Fibroblast of skin of right quadriceps (primary cell): ENCODE results near the gene NPFF.

ENCODE experiments used
- DNase-seq: peaks from one replicate; pipeline ENCODE4 v3.0.0-alpha.2; 2013

The NPFF gene

DNA sequence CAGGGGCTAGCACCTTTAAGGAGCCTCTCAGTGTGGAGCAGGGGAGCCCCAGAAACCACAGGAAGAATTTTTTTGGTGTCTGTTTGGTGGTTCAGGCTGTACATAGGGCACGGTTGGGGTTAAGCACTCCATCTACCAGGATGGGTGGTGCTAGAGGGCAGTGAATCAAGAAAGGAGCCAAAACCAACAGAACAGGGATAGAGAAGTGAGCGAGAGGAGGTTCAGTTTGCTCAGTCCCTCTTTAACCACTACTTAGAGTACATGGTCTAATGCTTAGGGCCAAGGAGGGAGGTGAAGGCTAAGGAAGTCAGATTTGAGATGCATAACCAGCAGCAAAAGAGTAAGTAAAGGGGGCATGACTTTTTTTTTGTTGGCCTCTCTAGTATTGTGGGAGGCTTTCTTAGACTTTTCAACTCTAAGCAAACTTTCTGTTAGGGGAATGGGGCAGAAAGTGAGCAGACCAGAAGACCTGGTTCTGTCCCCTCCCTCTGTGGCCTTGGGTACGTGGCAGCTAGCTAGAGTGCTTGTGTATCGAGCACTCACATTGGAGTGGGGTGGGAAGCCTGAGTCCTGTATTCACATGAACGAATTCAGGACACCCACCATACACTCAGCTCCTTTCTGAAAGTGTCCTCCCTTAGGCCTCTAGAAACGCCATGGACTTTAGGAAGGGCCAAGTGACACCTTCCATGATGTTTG lies 6.6 kb upstream of the NPFF start:
- no peak for DNase-seq

DNA sequence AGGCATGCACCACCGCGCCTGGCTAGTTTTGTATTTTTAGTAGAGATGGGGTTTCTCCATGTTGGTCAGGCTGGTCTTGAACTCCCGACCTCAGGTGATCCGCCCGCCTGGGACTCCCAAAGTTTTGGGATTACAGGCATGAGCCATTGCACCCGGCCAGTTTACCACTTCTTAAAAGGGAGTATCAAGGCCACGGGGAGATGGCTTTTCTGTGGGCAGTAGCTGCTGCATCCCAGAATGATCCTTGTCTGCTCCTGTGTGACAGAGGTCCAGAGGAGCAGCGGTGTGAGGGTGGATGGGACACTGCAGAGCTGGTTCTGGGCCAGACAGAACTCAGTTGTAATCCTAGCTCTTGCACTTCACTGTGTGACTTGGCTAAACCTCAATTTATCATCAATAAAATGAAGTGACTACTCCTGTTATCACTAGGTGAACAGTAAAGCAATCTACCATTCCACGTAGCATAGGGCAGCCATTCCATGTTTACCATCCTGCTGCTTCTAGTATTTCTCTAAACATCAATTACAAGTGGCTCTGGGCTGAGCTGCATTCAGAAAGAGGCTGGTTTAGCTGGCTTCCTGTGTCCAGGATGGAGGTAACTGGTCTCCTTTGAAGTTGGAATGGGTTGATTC lies 3.0 kb upstream of the NPFF start:
- DNase-seq: no peak

DNA sequence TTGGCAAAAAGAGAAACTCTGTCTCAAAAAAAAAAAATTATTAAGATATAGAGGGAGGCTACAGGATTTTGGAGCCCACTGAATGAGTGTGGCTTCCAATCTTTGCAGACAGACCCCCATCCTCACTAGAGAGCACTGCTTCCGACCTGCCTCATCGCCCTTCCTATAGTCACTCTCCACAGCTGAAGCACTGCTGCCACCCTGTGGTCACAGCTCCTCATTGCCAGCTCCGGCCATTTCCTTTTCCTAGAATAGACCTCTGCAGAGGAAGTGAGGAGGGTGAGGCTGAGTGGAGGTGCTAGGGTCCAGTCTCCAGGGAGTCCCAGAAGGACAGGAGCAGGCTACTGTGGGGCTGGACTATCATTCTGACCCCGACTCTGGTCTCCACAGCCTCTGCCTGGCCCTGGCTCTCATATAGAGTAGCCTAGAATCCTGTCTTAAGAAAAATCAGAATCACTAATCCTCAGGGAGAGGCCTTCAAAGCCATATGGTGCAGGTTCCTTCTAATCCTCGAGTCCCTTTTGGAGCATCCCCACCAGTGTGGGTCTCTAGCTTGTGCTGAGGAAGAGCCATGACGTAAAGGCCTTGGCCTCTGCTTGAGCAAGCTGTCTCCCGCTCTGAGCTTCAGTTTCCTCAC lies 1.4 kb upstream of the NPFF start:
- peak; percentile 72 for DNase-seq

DNA sequence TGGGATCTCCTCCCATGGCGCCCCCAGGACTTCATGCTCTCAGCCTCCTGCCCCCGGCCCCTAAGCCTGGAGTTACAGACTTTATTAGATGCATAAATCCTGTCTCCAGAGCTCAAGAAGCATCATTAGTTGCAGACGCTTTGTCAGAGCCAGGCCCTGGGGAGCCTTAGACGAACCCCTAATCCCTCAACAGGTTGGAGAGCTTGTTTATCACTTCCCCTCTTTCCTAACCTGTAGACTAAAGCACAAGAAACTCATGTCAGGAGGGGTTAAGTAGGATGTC lies 260 bp upstream of the NPFF start:
- no peak for DNase-seq

DNA sequence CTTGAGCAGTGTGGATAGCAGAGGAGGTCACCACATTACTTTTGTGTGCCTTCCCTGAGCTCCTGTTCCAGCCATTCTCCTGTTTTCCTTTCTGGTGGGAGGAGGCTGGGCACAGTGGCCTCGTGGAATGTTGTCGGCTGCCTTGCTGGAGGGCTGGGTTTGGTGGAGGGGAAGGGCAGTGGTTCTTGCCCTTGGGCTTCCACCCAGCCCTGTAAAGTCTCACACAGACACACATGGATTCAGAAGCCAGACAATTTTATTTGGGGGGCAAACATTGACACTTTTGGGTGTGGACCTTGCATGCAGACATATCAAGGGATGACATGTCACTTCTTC lies 866 bp downstream of the NPFF start:
- no peak for DNase-seq

DNA sequence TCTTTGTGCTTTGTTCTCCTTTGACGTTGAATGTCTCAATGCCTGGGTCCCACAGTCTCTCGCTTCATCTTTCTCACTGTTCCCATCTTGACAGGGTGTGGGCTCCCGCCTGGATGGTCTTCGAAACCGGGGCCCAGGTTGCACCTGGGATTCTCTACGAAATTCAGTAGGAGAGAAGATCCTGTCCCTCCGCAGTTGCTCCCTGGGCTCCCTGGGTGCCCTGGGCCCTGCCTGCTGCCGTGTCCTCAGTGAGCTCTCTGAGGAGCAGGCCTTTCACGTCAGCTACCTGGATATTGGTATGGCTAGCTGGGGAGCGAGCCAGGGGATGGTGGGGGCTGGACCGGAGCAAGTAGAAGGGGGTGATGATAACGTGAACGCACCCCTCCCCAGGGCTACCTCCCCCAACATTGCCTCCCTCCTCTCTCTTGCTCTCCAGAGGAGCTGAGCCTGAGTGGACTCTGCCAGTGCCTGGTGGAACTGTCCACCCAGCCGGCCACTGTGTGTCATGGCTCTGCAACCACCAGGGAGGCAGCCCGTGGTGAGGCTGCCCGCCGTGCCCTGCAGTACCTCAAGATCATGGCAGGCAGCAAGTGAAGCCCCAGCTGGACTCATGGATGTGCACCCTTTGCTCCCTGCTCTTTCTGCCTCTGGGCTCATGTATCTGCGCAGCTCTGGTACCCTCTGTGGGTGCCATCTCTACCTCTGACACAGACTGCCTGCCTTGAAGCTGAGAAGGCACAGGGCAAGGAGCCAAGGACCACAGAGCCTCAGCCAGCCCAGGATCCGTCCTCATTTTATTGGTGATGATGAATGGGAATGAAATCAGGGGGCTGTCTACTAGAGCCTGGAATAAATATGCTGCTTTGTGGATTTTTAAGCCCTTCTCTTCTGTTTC lies 1.5 kb downstream of the NPFF start:
- DNase-seq: no peak

DNA sequence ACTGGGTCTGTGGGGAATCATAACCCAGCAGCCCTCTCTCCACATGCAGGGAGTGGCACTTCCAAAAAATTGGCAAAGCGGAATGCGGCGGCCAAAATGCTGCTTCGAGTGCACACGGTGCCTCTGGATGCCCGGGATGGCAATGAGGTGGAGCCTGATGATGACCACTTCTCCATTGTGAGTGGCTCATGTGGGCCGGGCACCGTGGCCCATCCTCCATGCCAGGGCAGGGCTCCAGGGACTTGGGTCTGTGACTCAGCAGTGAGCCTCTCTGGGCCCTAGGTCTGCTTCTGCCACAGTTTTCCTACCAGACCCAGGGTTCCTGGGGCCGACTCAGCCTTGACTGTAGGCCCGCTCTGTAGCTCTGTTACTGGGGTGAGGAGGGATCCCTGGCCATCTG lies 2.2 kb downstream of the NPFF start:
- DNase-seq: no peak

DNA sequence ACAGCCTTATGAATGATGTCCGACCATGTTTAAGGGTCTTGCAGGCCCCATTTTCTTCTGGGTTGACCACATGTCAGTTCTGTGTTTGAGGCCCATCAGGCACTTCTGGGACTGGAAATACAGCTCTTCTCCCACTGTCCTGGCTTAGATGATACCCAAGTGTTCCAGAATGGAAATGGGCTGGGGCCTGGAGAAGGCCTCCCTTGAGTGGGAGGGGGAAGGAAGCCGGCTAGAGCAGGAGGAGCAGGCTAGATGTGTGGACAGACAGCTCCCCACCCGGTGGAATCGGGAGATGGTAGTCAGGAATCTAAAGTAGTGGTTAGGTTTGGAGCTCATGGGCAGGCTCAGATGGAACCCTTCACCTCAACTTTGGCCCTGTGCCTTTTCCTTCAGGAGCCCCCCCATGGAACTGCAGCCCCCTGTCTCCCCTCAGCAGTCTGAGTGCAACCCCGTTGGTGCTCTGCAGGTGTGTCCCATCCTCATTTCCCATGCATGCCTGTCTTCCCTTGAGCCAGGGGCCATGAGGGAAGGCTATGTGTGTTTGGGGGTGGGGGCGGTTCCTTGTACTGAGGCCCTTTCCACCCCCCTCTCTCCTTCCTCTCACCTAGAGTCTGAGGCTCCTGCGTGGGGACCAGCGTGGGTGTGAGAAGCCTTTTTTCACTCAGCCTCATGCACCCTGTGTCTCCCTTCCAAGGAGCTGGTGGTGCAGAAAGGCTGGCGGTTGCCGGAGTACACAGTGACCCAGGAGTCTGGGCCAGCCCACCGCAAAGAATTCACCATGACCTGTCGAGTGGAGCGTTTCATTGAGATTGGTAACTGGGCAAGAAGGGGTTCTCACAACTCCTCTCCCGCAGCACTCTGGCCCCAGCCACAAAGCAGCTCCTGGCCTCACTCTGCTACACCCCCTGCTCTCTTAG lies 3.0 kb downstream of the NPFF start:
- DNase-seq: no peak

DNA sequence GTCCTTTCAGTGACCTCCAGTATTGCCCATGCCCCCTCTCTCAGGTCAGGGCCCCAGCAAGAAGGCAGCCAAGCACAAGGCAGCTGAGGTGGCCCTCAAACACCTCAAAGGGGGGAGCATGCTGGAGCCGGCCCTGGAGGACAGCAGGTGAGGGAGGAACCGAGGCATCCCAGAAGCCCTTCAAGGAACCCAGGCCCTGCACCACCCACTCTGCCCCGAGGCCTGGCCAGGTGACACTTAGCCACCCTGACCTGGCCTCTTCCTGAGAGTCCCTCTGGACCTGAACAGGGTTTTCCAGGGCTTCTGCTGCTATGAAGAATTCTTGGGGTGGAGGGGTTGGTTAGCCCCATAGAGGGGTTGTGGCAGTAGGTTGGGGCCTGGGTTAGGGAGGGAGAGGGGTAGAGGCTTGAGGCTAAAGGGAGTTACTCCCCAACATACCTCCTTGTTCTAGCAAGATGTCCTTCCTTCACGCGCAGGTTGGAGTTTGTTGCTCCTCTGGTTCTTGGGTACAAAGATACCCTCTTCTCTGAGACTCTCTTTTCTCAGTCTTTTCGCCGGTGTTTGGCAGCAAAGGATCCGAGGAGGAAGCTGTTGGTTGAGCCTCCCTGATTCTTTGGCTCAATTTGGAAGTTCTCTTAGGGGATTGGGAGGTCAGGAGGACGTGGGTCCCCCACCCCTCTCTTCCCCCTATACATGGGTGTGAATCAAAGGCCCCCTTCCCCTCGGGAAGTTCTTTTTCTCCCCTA lies 4.1 kb downstream of the NPFF start:
- DNase-seq: no peak

DNA sequence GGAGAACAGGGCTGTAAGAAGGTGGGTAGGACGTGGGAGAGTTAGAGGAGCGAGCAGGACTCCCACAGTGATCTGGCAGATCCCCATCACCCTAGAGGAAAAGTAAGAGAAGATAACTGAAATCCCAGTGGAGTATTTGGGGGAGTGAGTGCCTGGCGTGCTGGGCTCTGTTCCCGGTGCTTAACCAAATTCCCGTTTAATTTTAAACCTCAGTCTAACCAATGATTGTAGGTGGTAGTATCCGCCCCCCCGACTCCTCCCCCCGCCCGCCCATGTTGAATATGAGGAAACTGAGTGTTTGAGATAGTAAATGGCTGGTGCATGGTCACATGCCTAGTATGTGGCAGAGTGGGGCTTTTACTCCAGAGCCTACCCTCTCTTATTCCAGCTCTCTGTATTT lies 5.0 kb downstream of the NPFF start:
- DNase-seq: no peak

DNA sequence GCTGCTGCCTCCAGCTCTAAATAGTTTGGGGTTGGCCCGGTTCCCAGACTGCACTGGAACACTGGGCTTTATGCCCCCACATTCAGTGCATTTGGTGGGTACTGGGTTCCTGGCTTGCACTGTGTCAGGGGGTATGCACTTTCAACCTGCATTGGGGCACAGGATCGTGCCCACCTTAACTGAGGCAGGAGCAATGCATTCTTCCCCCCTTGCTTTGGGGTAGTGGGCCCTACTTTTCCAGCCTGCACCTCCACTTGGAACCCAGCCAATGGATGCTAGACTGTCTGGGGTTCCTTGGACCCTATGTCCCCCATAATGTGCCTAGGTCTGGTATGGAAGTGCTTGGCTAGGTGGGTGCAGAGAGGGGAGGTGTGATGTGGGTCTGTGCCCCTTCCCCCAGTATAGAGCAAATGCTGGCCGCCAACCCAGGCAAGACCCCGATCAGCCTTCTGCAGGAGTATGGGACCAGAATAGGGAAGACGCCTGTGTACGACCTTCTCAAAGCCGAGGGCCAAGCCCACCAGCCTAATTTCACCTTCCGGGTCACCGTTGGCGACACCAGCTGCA lies 5.6 kb downstream of the NPFF start:
- no peak for DNase-seq

DNA sequence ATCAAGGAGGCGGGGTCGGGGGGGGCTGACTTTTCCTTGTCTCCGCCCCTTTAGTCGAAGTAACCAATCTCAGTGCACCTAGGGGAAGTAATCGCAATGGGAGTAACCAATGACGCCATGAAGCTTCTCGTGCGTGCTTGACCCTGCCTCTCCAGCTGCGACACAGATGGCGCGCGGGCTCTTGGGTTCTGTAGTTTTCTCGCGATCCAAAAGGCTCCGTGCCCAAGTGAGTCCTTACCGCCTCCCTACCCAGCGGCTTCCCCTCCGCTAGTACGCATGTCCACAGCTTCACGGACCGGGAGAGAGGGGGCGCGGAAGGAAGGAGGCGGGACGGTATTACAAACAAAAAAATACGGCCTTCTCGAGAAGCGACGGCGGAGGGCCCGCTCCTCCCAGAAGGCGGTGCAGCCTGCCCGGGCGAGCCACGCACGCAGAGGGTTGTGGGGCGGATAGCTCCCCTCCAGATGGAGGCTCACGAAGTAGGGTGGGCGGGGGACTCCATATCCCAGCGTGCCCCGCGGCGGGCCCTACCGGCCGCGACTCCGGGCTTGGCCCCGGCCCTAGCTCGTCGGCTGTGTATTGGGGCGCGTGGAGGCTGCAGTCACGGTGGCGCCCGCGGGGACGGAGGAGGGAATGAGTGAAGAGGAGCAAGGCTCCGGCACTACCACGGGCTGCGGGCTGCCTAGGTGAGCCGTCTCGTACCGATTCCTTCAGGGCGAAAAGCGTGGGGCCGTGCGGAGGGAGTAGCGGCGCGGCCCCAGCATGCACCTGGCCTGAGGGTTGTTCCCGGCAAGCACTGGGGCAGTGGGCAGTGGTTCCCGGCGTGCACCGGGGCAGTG lies 6.3 kb downstream of the NPFF start, which contains the start of gene TARBP2:
TARBP2 (plus strand) TSS at position 508 of the 839 bp plus-strand sequence; CDS start at position 634, 126 bp downstream.
- peak; percentile 100 for DNase-seq

DNA sequence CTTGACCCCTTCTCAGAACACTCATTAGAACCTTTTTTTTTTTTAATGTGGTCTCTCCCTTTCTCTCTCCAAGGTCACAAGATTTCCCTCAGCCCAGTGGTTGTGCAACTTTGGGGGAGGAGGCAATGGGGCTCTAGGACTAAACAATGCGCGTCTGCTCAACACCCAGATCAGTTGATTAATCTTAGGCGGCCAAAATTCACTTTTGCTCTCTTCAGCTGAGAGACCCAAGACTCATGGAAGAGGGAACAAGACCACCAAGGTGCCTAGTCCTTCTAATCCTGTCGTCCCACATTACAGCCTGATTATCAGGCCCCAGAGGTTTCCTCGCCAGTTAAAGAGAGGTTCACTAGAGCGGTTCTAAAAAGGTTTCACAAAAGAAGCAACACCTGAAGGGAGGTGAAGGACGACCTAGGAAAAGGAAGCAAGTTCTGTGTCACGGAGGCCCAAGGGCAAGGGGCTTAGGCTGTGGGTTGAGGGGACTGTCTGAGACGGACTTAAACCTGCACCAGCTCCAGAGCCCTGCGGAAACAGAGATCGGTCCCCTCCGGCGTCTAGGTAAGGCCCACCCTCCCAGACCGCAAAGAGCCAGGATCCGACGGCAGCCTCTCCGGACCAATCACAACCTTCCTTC lies 7.0 kb downstream of the NPFF start:
- peak; percentile 65 for DNase-seq

DNA sequence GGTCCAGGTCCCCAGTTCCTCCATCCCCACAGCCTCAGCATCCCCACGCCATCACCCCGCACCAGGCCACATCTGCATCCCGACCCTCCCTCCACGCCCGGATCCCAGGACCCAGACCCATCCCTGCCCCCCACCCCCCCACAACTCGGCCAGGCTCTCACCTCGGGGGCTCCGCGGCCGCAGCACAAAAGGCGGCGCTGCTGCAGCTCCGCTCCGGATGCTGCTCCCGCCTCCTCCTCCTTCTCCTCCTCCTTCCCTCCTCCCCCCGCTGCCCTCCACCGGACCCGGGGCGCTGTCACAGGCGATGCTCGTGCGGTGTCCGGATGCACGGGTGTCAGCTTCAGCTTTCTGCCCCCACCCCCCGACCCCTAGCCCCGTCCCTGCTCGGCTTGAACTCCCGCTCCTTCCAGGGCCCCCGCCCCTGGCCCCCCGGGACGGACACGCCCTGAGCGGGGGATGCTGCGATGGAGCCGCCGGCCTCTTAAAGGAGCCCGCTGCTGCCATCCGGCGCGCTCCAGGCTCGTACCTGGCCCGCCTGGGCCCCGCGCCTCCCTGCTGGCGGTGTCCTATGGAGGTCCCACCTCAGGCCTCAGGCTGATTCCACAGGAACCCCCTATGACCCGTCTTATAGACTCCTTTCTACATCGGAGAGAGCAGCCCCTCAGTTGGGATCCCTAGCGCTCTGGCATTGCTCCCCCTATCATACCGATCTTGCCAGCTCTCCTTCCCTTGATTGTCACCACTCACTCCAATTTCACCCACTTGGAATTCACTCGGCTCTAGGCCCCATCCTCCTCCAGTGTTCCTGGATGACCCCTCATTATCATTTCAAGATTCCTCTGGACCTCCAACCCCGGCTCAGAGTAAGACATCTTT lies 7.8 kb downstream of the NPFF start, which contains the start of gene MAP3K12:
MAP3K12 (minus strand) TSS at position 193 of the 876 bp plus-strand sequence. CDS start 12,067 bp downstream, outside the sequence.
- peak; percentile 51 for DNase-seq

DNA sequence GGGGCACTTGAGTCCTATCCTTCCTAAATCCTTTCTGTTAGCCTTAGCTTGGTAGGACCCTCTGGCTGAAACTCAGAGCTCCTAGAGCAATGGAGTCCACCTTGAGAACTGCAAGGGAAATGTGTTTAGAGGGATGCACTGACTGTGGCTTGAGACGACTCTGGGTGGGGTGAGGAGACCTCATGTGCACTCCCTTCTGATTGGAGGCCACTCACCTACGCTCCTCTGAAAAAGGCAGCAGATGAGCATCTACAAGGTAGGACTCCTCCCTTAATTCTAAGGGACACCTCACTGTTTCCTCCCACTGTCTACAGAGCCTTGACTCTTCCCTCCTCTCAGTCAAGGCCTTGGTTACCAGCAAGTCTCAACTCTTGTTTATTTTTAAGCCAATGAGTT lies 9.1 kb downstream of the NPFF start:
- DNase-seq: no peak

DNA sequence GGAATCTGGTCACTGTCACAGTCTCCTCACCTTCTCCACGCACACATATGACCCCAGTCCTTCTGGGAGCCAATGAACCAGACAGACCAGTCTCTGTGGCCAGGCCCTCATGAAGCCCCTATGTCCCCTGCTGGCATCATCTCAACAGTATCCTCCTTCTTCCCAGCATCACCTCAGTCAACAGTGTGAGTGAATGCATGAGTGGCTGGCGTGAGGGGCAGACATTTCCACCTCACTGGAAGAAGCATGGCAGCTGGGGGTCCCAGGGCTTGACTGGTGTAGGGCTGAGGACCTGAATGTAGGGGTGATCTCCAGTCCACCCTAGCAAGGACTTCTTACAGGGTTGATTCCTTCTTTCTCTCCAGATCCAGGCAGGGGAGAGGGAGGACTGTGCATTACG lies 9.8 kb downstream of the NPFF start:
- DNase-seq: no peak

DNA sequence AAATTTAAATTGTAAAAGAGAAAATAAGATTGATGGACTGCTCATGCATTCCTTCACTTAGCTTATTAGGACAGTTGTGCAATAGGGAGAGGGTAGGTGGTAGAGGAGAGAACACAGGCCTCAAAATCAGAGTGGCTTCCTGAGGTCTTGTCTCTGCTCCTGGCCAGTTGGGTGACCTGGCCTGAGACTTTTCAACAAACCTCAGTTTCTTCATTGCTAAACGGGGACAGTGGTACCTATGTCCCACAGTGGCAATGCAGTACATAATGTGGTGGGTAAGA lies 10.6 kb downstream of the NPFF start:
- no peak for DNase-seq

DNA sequence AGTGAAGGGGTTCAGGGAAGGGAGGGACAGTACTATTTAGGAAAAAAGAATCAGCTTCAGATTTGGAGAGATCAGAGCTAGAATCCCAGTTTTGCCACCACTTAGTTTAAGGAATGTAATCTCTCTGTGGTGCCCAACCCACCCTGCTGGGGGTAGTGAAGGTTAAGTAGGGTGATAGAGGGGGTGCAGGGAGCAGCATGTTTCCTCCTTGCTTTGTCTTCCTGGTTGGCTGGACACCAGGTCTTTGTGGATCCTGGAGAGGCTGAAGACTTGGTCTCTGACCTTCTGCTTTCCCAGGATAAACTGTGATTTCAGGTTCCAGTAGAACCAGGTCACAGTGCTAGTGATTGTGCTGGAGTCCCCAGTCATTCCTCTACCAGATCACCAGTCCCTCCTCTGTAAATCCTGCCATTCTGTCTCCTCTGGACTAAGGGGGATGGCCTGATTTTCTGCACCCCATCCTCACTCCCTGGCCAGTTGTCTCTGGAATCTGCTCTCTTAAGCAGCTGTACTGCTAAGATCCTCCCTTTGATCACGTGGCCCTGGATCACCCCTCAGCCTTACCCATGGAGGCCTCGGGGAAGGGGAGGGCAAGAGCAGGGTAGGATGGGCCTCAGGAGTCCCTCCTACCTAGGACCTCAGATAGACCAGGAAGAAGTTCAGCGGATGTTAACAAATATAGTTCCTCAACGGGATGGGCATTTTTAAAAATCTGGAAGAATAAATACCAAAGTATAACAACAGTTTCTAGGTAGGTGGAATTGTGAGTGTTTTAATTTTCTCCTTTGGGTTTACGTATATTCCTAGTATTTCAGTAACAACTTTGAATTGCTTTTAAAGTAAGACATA lies 11.2 kb downstream of the NPFF start:
- DNase-seq: peak; percentile 66
